NCI-H2171 (cell line): ENCODE results near the gene SCRT2.

ENCODE experiments used
- DNase-seq: peaks from one replicate; lab custom pipeline; 2025; lab: John Stamatoyannopoulos, UW

Gene SCRT2

DNA sequence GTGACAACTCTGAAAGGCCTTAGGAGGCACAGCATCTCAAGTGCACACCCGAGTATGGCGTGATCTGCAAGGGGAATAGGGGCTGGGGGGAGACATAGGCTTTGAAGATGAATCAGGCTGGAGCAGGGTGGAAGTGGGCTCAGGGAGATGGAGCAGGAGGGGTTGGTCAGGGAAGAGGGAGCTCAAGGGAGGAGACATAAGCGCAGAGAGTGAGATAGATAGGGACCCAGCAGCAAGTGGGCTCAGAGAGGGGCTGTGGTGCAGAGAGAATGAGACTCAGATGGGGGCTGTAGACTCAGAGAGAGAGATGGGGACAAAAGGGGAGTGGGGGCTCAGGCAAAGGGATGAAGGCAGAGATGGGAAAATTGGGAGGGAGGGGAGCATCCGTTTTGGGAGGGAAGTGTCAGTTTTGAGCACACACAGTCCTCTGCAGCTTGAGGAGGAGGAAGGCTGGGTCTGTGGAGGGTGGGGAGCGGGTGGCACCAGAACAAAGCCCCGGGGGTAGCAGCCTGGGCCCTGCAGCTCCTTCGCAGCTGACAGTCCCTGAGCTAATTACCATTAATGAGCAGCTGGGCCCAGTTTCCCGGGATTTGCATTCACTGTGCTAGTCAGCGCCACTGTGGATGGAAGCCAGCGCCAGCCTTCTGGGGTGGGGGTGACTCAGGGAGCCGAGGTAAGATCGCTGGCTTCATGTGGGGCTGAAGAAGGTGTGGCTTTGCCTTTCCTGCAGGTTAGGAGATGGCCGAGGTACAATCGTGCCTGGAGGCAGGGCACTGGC is 41.3 kb downstream of the SCRT2 start:
- DNase-seq: peak; percentile 49

DNA sequence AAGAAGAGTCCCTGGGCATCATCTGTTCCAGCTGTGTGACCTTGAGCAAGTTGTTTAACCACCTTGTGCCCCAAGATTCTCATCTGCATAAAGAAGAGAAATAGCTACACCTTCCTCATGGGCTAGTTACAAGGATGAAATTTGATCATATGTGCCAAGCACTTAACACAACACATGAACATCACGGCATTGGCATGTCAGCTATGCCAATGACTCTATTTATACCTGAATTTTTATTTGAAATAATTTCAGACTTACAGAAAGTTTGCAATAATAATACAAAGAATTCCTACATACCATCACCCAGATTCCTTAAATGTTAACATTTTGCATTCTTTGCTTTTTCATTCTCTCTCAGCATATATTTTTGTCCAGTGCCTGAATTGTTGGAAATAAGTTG is 44.5 kb downstream of the SCRT2 start:
- no peak for DNase-seq

DNA sequence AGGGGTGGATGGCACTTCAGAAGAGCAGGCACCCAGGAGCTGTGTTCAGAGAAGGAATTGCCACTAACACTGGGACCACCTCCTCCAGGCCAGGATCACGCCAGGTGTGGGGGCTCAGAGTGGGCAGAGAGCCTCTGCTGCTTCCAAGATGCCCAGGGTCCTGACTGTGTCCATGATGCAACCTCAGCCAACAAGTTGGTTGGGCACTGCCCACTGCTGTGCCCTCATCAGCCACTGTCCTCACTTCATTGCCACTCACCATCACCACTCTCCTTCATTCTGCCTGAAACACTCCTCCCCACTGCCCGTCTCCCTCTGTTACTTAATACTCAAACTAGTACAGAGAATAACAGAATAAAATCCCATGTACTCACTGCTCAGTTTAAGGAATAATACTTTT is 49.0 kb downstream of the SCRT2 start:
- DNase-seq: no peak

DNA sequence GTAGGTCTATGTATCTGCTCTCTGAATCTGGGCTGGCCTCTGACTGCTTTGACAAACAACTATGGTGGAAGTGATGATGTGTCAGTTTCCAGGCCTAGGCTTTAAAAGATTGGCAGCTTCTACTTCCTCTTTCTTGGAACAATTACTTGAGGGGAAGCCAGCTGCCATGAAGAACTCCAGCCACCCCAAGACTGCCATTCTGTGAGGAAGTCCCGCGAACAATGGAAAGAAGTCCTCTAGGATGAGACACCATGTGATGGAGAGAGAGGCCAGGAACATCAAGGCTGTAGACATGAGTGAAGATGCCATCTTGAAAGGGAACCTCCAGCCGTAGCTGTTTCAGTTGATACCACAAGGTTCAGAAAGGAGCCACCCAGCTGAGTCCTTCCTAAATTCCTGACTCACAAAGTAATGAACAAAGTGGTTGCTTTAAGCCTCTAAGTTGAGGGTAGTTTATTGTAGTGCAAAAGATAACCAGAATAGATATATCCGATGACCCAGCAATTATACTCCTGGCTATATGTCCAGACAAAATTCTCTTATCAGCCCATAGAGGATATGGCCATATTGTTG is 50.2 kb downstream of the SCRT2 start:
- no peak for DNase-seq

DNA sequence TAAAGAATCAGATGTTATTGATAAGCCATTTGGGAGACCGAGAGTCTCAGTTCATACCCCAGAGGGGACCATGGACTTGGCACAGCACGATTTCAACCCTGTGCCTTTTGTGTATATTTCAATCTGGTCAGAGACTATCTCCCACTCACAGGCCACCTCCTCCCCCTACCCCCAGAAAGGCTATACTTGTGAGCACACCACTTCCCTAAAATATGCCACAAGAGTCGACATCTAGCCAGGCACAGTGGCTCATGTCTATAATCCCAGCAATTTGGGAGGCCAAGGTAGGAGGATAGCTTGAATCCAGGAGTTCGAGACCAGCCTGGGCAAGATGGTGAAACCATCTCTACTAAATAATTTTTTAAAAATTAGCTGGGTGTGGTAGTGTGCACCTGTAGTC is 51.9 kb downstream of the SCRT2 start:
- DNase-seq: no peak

DNA sequence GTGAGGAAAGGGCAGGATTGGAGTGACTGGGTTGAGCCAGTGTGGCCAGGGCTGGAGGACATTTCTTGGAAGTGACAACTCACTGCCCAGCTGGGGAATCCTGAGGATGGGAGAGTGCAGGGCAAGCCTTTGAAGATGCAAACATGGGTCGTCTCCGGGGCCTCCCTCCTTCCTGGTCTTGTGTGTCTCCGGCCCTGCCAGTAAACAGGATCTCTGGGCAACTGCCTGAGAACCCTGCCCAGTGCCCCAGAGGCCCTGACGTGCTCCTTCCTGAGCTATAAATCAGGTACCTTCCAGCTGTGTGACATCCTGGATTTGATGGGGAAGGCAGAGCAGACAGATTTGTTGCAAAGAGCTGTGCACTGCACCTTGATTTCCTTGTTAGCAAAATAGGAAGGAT is 52.6 kb downstream of the SCRT2 start:
- no peak for DNase-seq

DNA sequence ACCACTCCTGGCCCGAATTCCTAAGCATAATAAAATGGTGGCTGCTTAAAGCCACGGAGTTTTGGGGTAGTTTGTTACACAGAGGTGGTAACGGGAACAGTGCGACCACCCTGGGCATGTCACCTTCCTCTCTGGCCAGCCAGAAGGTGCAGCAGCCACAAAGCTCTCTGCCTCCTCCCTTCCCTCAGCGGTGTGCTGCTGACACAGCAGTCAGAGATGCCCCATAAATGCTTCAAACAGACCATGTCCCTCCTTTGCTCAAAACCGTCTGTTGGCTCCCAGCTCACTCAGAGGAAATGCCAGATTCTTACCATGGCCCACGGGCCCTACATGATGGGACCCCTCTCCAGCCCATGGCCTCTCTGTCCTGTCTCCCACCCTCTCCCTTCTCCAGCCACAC is 53.4 kb downstream of the SCRT2 start:
- no peak for DNase-seq

DNA sequence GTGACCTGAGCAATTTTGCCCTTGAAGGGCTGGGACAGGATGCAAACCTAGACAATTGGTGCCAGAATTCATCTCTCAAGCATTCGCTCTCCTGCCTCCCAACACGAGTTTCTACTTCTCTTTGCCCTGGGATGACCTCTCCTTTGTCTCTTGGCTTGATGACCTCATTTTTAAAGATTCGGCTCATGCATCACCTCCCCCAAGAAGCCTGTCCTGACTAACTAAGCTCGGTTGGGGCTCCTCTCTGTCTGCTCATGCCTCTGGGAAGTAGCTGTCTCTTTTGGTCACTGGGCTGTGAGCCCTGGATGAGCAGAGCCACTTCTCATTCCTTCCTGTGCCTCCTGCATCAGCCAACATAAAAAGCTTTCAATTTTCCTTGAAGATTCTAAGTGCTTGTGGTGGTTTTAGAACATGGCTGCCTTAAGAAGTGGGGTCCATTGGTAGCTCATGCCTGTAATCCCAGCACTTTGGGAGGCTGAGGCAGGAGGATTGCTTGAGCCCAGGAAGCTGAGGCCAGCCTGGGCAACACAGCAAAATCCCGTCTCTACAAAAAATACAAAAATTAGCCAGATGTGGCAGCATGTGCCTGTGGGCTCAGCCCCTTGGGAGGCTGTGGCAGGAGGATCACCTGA is 54.4 kb downstream of the SCRT2 start:
- DNase-seq: no peak

DNA sequence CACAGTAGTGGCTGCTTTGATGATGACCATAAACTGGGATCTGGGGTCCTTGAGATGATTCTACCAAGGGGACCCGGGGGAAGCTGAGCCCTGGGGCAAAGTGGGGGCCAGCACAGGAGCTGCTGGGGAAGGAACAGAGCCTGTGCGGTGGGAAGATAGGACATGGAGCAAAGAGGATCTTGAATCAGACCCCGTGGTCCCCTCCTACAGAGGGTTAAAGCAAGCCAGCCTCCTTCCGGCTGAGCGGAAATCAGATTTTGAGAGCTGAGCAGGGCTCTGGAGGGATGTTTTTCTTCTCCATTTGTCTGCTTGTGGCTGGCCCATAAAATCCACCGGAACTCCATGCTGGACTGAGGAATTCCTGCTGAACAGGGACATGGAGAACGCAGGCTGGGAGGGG is 55.4 kb downstream of the SCRT2 start:
- DNase-seq: no peak

DNA sequence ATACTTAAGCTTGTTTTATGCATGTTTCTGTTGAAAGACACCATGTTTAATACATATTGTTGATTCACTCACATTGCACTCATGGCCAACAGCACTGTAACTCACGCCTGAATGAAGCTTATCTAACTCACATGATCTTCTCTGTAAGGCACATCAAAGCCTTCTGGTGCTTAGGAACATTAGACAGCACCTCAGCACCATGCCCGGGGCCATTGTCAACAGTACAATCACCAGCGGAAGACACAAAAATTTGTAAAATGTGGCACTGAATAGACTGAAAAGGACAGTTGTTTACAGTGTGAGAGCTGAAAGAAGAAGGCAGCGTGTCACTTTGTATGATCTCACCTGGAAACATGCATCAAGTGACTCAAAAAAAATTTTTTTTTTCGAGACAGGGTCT is 56.6 kb downstream of the SCRT2 start:
- DNase-seq: no peak

DNA sequence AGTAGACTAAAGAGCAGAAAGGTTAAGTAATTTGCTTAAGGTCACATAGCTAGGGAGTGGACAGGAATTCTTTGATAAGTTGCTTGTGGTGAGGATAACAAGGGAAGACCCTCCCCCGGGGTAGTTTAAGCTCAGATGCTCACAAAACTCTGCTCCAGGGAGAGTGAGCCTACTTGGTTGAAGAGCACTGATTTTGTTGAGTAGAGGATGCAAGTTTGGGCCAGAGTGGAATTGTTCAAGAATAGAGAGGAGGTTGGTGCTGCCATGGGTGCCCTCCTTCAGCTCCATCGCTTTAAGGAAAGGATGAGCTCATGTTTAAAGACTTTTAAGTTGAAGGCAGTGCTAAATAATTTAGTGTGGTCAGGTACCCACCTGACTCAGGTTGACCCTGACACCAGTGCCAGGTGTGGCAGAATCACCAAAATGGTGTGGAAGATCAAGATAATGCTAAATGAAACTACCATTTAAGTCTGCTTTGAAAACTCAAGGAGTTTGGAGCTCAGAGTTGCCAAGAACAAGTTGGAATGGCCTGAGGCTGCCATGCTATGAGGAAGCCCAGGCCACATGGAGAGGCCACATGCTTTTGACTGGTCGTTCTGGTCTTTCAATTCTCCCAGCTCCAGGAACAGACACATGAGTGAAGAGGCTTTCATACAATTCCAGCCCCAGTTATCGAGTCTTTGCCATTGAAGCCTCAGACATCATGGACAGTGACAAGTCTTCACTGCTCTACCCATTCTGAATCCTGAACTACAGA is 57.5 kb downstream of the SCRT2 start:
- DNase-seq: no peak

DNA sequence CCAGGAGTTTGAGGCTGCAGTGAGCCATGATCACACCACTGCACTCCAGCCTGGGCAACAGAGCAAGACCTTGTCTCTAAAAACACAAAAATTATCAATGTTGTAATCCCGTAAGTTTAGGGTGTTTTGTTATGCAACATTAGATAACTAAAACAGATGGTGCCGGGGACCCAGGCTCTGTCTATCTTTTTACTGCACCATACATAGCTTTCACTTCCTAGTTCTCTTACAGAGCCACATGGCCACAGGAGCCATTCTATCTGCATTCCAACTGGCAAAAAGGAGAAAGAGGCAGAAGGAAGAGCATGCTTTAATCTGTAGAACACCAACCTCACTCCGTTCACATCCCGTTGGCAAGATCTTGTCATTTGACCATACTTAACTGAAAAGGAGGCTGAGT is 60.1 kb downstream of the SCRT2 start:
- DNase-seq: no peak

DNA sequence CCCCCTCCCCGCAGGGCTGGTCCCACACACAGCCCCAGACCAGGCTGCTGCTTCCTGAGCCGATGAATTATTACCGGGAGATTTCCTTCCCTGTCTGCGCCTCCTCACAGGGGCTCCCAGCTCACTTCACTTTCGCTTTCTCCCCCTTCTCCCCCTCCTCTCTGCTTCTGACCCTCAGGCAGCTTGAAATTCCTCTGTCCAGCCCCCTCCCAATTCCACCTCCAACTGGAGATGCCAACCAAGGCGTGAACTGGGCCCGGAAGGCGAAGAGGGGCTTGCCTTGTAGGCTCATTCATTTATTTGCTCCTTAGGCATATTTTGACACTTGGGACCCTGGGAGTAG is 63.8 kb downstream of the SCRT2 start:
- DNase-seq: no peak
